GDM1 (cell line): ENCODE results near the gene GOLGA6B.
"Not testable (repeated sequence)": the region's sequence is repeated elsewhere in the genome, so short reads cannot be mapped to it uniquely, and the experiment has no call there.

Experiments used
- DNase-seq: peaks from one replicate; lab custom pipeline; 2025; lab: John Stamatoyannopoulos, UW

Gene GOLGA6B

GRCh38 chr15:72654397-72654796, at the start of gene GOLGA6B:
Gene GOLGA6B, plus strand, starts transcription at chr15:72654697. Its CDS starts 41 bp downstream, at chr15:72654738.
- DNase-seq, result not testable (repeated sequence)

GRCh38 chr15:72604794-72605193, 49.7 kb upstream of the GOLGA6B start:
- no peak for DNase-seq

GRCh38 chr15:72608084-72608483, 46.4 kb upstream of the GOLGA6B start:
- not testable (repeated sequence) for DNase-seq

GRCh38 chr15:72609862-72610261, 44.6 kb upstream of the GOLGA6B start:
- DNase-seq, result no peak

GRCh38 chr15:72612324-72612723, 42.2 kb upstream of the GOLGA6B start:
- not testable (repeated sequence) for DNase-seq

GRCh38 chr15:72614810-72615532, 39.5 kb upstream of the GOLGA6B start:
- DNase-seq, result no peak

GRCh38 chr15:72615533-72616233, 38.8 kb upstream of the GOLGA6B start:
- not testable (repeated sequence) for DNase-seq

- DNase-seq, result no peak
Measured at GRCh38 chr15:72616491-72617210, 37.8 kb upstream of the GOLGA6B start.

- DNase-seq, result not testable (repeated sequence)
Measured at GRCh38 chr15:72623854-72624253, 30.6 kb upstream of the GOLGA6B start.

- not testable (repeated sequence) for DNase-seq
Measured at GRCh38 chr15:72626153-72626552, 28.3 kb upstream of the GOLGA6B start.

GRCh38 chr15:72628249-72629067, 26.0 kb upstream of the GOLGA6B start:
- not testable (repeated sequence) for DNase-seq

- not testable (repeated sequence) for DNase-seq
Measured at GRCh38 chr15:72629068-72629570, 25.4 kb upstream of the GOLGA6B start.

GRCh38 chr15:72636519-72637282, 17.8 kb upstream of the GOLGA6B start:
- not testable (repeated sequence) for DNase-seq

- not testable (repeated sequence) for DNase-seq
Measured at GRCh38 chr15:72639759-72640483, 14.6 kb upstream of the GOLGA6B start.

GRCh38 chr15:72642271-72642670, 12.2 kb upstream of the GOLGA6B start:
- not testable (repeated sequence) for DNase-seq

GRCh38 chr15:72648631-72649253, 5.8 kb upstream of the GOLGA6B start:
- DNase-seq, result not testable (repeated sequence)

- not testable (repeated sequence) for DNase-seq
Measured at GRCh38 chr15:72656014-72656413, 1.5 kb downstream of the GOLGA6B start.

- DNase-seq, result not testable (repeated sequence)
Measured at GRCh38 chr15:72661081-72661480, 6.6 kb downstream of the GOLGA6B start.

GRCh38 chr15:72663931-72664330, 9.4 kb downstream of the GOLGA6B start:
- not testable (repeated sequence) for DNase-seq
